HG03558 (cell line): ENCODE measurements around the gene RSBN1L.

Experiments used
- ATAC-seq: cut with Tn5 transposase; IDR thresholded peaks from one replicate; pipeline ENCODE4 v1.9.1; 2021; ENCODE audit warnings: moderate number of reproducible peaks; ENCODE audit not compliant: unreplicated experiment; ENCODE audit errors: extremely low read depth

The RSBN1L gene

GRCh38 chr7:77727936-77728701, 31.9 kb downstream of the RSBN1L start:
- no peak for ATAC-seq

- no peak for ATAC-seq
These were observed 33.5 kb downstream of the RSBN1L start for GRCh38 chr7:77729574-77730348.

- ATAC-seq, result no peak
These were observed 35.5 kb downstream of the RSBN1L start for GRCh38 chr7:77731716-77732115.

GRCh38 chr7:77734659-77735421, 38.6 kb downstream of the RSBN1L start:
- no peak for ATAC-seq

- ATAC-seq, result no peak
These were observed 39.2 kb downstream of the RSBN1L start for GRCh38 chr7:77735457-77735856.

GRCh38 chr7:77736991-77737390, 40.7 kb downstream of the RSBN1L start:
- no peak for ATAC-seq

GRCh38 chr7:77738382-77738781, 42.1 kb downstream of the RSBN1L start:
- ATAC-seq, result no peak

GRCh38 chr7:77738871-77739270, 42.6 kb downstream of the RSBN1L start:
- no peak for ATAC-seq

GRCh38 chr7:77740257-77740656, 44.0 kb downstream of the RSBN1L start:
- no peak for ATAC-seq

- no peak for ATAC-seq
These were observed 47.3 kb downstream of the RSBN1L start for GRCh38 chr7:77743518-77743917.

- no peak for ATAC-seq
These were observed 49.5 kb downstream of the RSBN1L start for GRCh38 chr7:77745746-77746145.

- ATAC-seq, result no peak
These were observed 50.0 kb downstream of the RSBN1L start for GRCh38 chr7:77746164-77746823.

GRCh38 chr7:77746824-77747165, 50.5 kb downstream of the RSBN1L start:
- ATAC-seq, result no peak

GRCh38 chr7:77747178-77747577, 50.9 kb downstream of the RSBN1L start:
- ATAC-seq, result no peak

GRCh38 chr7:77747718-77748117, 51.5 kb downstream of the RSBN1L start:
- ATAC-seq, result no peak

GRCh38 chr7:77752016-77752415, 55.8 kb downstream of the RSBN1L start:
- ATAC-seq, result no peak

GRCh38 chr7:77753173-77753572, 56.9 kb downstream of the RSBN1L start:
- ATAC-seq, result no peak

- ATAC-seq, result peak; percentile 91
These were observed 61.3 kb downstream of the RSBN1L start for GRCh38 chr7:77757589-77757988.

- no peak for ATAC-seq
These were observed 63.1 kb downstream of the RSBN1L start for GRCh38 chr7:77759294-77759889.

GRCh38 chr7:77760809-77761453, 64.7 kb downstream of the RSBN1L start:
- ATAC-seq, result no peak
